ENCODE data around the gene CPO. TPM values are rescaled to one million over a fixed set of nuclear protein-coding genes. Genes with fewer than 3 reads are reported as not detected.
A peak's percentile ranks its signal among the peaks of the same experiment; 100 is the strongest.

CPO gene
- total and polyA plus RNA-seq, 4 experiments from 2014 or later: not detected

DNA sequence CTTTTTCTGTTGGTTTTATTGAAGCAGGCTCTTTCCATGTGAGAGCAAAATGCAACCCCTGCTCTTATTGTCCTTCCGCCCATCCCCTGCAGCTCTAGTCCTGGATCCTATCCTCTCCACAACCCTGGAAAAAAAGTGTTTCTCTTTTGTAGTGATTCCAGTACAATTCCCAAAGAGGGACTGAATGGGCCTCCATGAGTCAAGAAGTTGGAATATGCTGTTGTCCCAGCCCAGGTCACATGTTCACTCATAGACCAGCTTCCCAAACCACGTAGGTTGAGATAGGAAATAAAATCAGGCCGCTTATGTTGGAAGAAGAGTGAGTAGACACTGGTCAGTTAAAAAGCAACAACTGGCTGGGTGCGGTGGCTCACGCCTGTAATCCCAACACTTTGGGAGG is 39.4 kb downstream of the CPO start:
- Histone ChIP-seq H3K27me3 (ENCODE audit: insufficient read depth, low read length) (no peaks in the 10 kb centered on the region), H3K36me3 (ENCODE audit: insufficient read depth, low read length) (no peaks in the 10 kb centered on the region), H3K9me3 (ENCODE audit: control insufficient read depth in 1 of 2, low read length in 2 of 2) (no peaks in the 10 kb centered on the region), H3K4me1 (ENCODE audit: insufficient read depth, low read length) (no peaks in the 10 kb centered on the region), H3K4me3 (ENCODE audit: low read length in 2 of 2) (no peak overlapping the region), H3K27ac (ENCODE audit: low read depth, low read length) (no peak overlapping the region)
- intact Hi-C loops (cut with micrococcal nuclease): no loop called here
- POLR2A ChIA-PET (ENCODE audit: partially characterized antibody): no interaction called here
- H3K9me3 Mint-ChIP-seq: peaks cover 0 to 6% (median 2%) of the 10 kb centered on the region in 8 donors
- peaks cover 4 to 8% of the 10 kb centered on the region in 2 donors for H3K27me3 Mint-ChIP-seq
- CTCF ChIA-PET (ENCODE audit: partially characterized antibody): no interaction called here
- no peak for DNase-seq
- H3K4me3 Mint-ChIP-seq: no peak overlapping the region
- peaks cover 0 to 6% (median 2%) of the 10 kb centered on the region in 4 donors for H3K4me1 Mint-ChIP-seq
- no peaks in the 10 kb centered on the region for H3K36me3 Mint-ChIP-seq
- H3K27ac Mint-ChIP-seq: no peak overlapping the region

DNA sequence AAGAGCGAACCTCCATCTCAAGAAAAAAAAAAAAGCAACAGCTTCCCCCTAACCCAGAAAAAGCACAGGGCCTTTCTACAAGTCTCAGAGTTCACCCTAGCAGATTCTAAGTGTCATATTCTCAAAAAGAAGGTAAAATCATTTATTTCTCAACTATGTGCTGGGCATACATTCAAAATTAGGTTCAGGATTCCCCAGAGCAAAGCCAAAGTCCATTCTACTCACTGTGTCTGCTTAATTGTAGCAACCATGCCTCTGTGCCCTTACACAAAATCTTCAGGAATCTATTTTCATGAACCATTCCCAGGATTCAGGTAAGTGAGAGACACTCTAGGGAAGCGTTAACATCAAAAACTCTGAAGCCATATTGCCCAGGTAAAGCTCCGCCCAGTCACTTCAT is 40.0 kb downstream of the CPO start:
- intact Hi-C loops (cut with micrococcal nuclease): no loop called here
- ChIA-PET CTCF (ENCODE audit: partially characterized antibody) (interaction anchor here (2.9 kb wide), 1 partner anchor 494 kb away, joined by 10 read pairs; no protein-coding TSS in a partner anchor), POLR2A (ENCODE audit: partially characterized antibody) (no interaction called here)
- Mint-ChIP-seq H3K9me3 (peaks cover 0 to 6% (median 2%) of the 10 kb centered on the region in 8 donors), H3K36me3 (no peaks in the 10 kb centered on the region), H3K27ac (no peak overlapping the region), H3K27me3 (peaks cover 4 to 5% of the 10 kb centered on the region in 2 donors), H3K4me1 (peaks cover 0 to 6% (median 2%) of the 10 kb centered on the region in 4 donors), H3K4me3 (no peak overlapping the region)
- Histone ChIP-seq H3K27me3 (ENCODE audit: insufficient read depth, low read length) (no peaks in the 10 kb centered on the region), H3K9me3 (ENCODE audit: control insufficient read depth in 1 of 2, low read length in 2 of 2) (no peaks in the 10 kb centered on the region), H3K4me1 (ENCODE audit: insufficient read depth, low read length) (no peaks in the 10 kb centered on the region), H3K36me3 (ENCODE audit: insufficient read depth, low read length) (no peaks in the 10 kb centered on the region), H3K4me3 (ENCODE audit: low read length in 2 of 2) (no peak overlapping the region), H3K27ac (ENCODE audit: low read depth, low read length) (no peak overlapping the region)
- DNase-seq: no peak

DNA sequence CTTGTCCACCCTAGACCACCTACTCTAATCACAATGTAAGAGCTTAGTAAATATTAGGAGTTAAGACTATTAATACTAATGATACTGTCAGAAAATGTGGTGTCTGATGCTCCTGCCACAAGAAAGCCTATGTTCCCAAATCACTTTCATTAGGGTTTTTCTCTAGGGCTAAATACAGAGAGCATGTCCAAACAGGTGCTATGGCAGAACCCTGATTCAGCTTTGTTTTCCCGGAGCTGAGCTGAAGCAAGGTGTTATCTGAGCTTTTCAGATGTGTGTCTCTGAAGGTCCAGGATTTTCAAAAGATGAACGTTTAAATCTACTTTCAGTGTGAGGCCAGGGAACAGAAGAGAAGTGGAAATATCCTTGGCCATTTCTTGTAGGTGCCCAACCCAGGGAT is 40.6 kb downstream of the CPO start:
- Mint-ChIP-seq H3K27me3 (peaks cover 4 to 5% of the 10 kb centered on the region in 2 donors), H3K36me3 (no peaks in the 10 kb centered on the region), H3K4me1 (peaks cover 0 to 6% (median 2%) of the 10 kb centered on the region in 4 donors), H3K4me3 (no peak overlapping the region), H3K27ac (no peak overlapping the region), H3K9me3 (peaks cover 0 to 6% (median 2%) of the 10 kb centered on the region in 8 donors)
- POLR2A ChIA-PET (ENCODE audit: partially characterized antibody): no interaction called here
- no peaks in the 10 kb centered on the region for H3K36me3 ChIP-seq (ENCODE audit: insufficient read depth, low read length)
- no peaks in the 10 kb centered on the region for H3K9me3 ChIP-seq (ENCODE audit: control insufficient read depth in 1 of 2, low read length in 2 of 2)
- H3K4me3 ChIP-seq (ENCODE audit: low read length in 2 of 2): no peak overlapping the region
- CTCF ChIA-PET (ENCODE audit: partially characterized antibody): interaction anchor here (1.1 to 2.9 kb wide), 2 partner anchors 11 to 493 kb away, joined by 3 to 10 read pairs; no protein-coding TSS in a partner anchor
- no peaks in the 10 kb centered on the region for H3K4me1 ChIP-seq (ENCODE audit: insufficient read depth, low read length)
- DNase-seq: no peak
- intact Hi-C loops (cut with micrococcal nuclease): loop anchor here (10.0 kb wide), 2 partner anchors 355 to 1095 kb away; no protein-coding TSS in a partner anchor
- H3K27ac ChIP-seq (ENCODE audit: low read depth, low read length): no peak overlapping the region
- H3K27me3 ChIP-seq (ENCODE audit: insufficient read depth, low read length): no peaks in the 10 kb centered on the region

DNA sequence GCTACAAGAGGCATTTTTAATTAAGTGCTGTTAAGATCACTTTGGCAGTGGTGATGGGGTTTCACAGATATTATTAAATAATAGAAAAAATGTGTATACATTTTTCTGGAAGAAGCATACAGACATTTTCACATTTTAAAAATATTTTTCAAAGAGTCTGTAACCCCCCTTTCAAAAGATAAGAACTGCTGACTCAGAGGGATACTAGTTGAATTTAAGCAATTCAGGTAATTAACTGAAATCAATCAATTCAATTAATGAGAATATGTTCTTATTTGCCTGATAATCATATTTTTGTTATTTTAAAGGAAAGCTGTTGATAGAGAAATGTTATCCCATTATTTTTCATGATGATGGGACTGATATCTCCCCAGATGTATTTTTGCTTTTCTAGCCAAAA is 41.1 kb downstream of the CPO start:
- POLR2A ChIA-PET (ENCODE audit: partially characterized antibody): no interaction called here
- intact Hi-C loops (cut with micrococcal nuclease): loop anchor here (10.0 kb wide), 2 partner anchors 354 to 1094 kb away; no protein-coding TSS in a partner anchor
- Mint-ChIP-seq H3K4me3 (no peak overlapping the region), H3K9me3 (peaks cover 0 to 4% (median 1%) of the 10 kb centered on the region in 8 donors), H3K27me3 (peaks cover 3 to 5% of the 10 kb centered on the region in 2 donors), H3K27ac (no peak overlapping the region), H3K36me3 (no peaks in the 10 kb centered on the region), H3K4me1 (peaks cover 0 to 6% (median 2%) of the 10 kb centered on the region in 4 donors)
- Histone ChIP-seq H3K27ac (ENCODE audit: low read depth, low read length) (no peak overlapping the region), H3K9me3 (ENCODE audit: control insufficient read depth in 1 of 2, low read length in 2 of 2) (no peaks in the 10 kb centered on the region), H3K4me1 (ENCODE audit: insufficient read depth, low read length) (no peaks in the 10 kb centered on the region), H3K36me3 (ENCODE audit: insufficient read depth, low read length) (no peaks in the 10 kb centered on the region), H3K27me3 (ENCODE audit: insufficient read depth, low read length) (no peaks in the 10 kb centered on the region), H3K4me3 (ENCODE audit: low read length in 2 of 2) (no peak overlapping the region)
- DNase-seq: no peak
- CTCF ChIA-PET (ENCODE audit: partially characterized antibody): interaction anchor here (1.1 to 2.9 kb wide), 2 partner anchors 11 to 493 kb away, joined by 3 to 10 read pairs; no protein-coding TSS in a partner anchor

DNA sequence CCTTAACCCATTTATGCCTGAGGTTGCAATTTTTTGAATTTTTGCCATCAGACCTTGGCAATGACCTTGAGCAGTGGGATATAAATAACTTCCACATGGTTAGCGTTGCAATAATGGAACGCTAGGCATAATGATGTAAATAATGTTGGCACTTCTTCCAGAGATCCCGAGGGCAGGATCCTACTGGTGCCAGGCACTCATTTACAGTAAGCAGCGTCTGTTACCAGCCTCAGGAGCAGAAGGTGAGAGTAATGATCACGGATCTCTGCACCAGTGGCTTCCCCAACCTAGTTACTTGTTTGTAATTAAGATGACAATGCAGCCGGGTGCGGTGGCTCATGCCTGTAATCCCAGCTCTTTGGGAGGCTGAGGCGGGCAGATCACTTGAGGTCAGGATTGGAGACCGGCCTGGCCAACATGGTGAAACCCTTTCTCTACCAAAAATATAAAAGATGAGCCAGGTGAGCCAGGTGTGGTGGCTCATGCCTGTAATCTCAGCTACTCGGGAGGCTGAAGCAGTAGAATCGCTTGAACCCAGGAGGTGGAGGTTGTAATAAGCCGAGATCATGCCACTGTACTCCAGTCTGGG is 41.9 kb downstream of the CPO start:
- no peak overlapping the region for H3K4me3 Mint-ChIP-seq
- CTCF ChIA-PET (ENCODE audit: partially characterized antibody): interaction anchor here (1.1 to 2.9 kb wide), 2 partner anchors 65 to 492 kb away, joined by 3 to 10 read pairs; no protein-coding TSS in a partner anchor
- Histone ChIP-seq H3K27me3 (ENCODE audit: insufficient read depth, low read length) (no peaks in the 10 kb centered on the region), H3K9me3 (ENCODE audit: control insufficient read depth in 1 of 2, low read length in 2 of 2) (no peaks in the 10 kb centered on the region), H3K36me3 (ENCODE audit: insufficient read depth, low read length) (no peaks in the 10 kb centered on the region), H3K4me1 (ENCODE audit: insufficient read depth, low read length) (no peaks in the 10 kb centered on the region), H3K4me3 (ENCODE audit: low read length in 2 of 2) (no peak overlapping the region), H3K27ac (ENCODE audit: low read depth, low read length) (no peak overlapping the region)
- POLR2A ChIA-PET (ENCODE audit: partially characterized antibody): no interaction called here
- no peak for DNase-seq
- intact Hi-C loops (cut with micrococcal nuclease): loop anchor here (1.0 to 10.0 kb wide), 3 partner anchors 354 to 1094 kb away; no protein-coding TSS in a partner anchor
- no peaks in the 10 kb centered on the region for H3K36me3 Mint-ChIP-seq
- H3K27me3 Mint-ChIP-seq: peaks cover 0 to 4% of the 10 kb centered on the region in 2 donors
- H3K4me1 Mint-ChIP-seq: peaks cover 0 to 6% (median 2%) of the 10 kb centered on the region in 4 donors
- H3K9me3 Mint-ChIP-seq: peaks cover 0 to 2% (median 0%) of the 10 kb centered on the region in 8 donors
- H3K27ac Mint-ChIP-seq: peak overlapping the region in 1 of 7 donors; percentile 33

DNA sequence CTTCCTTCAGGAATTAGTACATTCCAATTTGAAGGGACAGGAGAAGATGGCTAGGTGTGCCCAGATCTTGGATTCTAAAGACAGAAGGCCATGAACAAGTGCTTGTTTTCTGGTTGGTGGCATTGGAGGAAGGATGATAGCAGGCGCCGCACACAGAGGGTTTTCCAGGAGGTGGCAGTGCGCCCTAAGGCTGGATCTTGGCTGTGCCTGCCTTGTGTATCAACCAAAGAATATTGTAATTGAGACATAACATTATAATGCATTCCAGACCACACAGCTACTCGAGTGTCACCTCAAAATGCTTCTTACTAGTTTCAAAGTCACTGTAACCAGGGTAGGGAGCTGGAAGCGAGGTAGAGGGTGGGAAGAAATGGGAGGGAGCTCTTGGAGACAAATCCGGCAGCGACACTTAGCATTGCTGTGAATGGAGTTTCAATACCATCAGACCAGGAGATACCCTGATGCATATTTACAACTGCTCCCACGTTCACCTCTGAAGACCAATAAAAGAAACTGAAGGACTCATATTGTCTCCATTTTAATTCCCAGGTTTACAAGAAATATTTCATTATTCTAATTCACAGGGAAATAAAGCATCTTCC is 42.5 kb downstream of the CPO start:
- Mint-ChIP-seq H3K27ac (no peak overlapping the region), H3K36me3 (no peaks in the 10 kb centered on the region), H3K4me1 (peaks cover 0 to 6% (median 2%) of the 10 kb centered on the region in 4 donors), H3K9me3 (peaks cover 0 to 2% (median 0%) of the 10 kb centered on the region in 8 donors), H3K27me3 (peaks cover 0 to 2% of the 10 kb centered on the region in 2 donors), H3K4me3 (no peak overlapping the region)
- peak; percentile 33 to 49 (median 39) for DNase-seq
- no peaks in the 10 kb centered on the region for H3K27me3 ChIP-seq (ENCODE audit: insufficient read depth, low read length)
- no peaks in the 10 kb centered on the region for H3K36me3 ChIP-seq (ENCODE audit: insufficient read depth, low read length)
- H3K9me3 ChIP-seq (ENCODE audit: control insufficient read depth in 1 of 2, low read length in 2 of 2): no peaks in the 10 kb centered on the region
- ChIA-PET POLR2A (ENCODE audit: partially characterized antibody) (no interaction called here), CTCF (ENCODE audit: partially characterized antibody) (interaction anchor here (1.1 to 2.9 kb wide), 2 partner anchors 65 to 492 kb away, joined by 3 to 10 read pairs; no protein-coding TSS in a partner anchor)
- intact Hi-C loops (cut with micrococcal nuclease): loop anchor here (1.0 to 10.0 kb wide), 3 partner anchors 353 to 1093 kb away; no protein-coding TSS in a partner anchor
- H3K27ac ChIP-seq (ENCODE audit: low read depth, low read length): no peak overlapping the region
- H3K4me1 ChIP-seq (ENCODE audit: insufficient read depth, low read length): no peaks in the 10 kb centered on the region
- no peak overlapping the region for H3K4me3 ChIP-seq (ENCODE audit: low read length in 2 of 2)

DNA sequence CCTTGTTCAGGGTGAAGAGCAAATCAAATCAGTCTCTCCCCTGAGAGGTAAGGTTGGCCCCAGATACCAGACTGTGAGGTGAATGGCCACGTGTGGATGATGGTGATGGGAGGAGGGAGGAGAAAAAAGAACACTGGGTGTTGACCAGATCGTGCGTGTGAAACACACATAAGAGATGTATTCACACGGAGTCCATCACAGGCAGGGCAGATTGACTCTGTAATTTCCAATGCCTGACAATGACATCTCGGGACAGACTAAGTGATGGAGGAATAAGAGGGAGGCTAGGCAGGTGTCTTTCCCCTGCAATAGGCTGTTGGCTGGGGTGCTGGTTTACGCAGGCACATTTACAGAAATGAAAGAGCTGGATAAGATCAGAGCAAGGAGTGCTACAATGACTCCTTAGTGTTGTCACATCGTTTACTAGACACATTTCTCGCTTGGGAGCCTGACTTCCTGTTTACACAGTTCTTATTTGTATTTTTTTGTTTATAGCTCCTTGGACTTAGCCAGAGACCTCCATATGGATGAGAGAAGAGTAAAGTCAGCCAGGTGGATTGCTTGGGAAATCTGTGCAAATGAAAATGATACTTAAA is 43.1 kb downstream of the CPO start:
- intact Hi-C loops (cut with micrococcal nuclease): loop anchor here (10.0 kb wide), 2 partner anchors 352 to 1092 kb away; no protein-coding TSS in a partner anchor
- H3K27ac Mint-ChIP-seq: peak overlapping the region in 1 of 7 donors; percentile 7
- Histone ChIP-seq H3K4me3 (ENCODE audit: low read length in 2 of 2) (no peak overlapping the region), H3K9me3 (ENCODE audit: control insufficient read depth in 1 of 2, low read length in 2 of 2) (no peaks in the 10 kb centered on the region), H3K36me3 (ENCODE audit: insufficient read depth, low read length) (no peaks in the 10 kb centered on the region), H3K27me3 (ENCODE audit: insufficient read depth, low read length) (no peaks in the 10 kb centered on the region), H3K4me1 (ENCODE audit: insufficient read depth, low read length) (no peaks in the 10 kb centered on the region), H3K27ac (ENCODE audit: low read depth, low read length) (no peak overlapping the region)
- ChIA-PET POLR2A (ENCODE audit: partially characterized antibody) (no interaction called here), CTCF (ENCODE audit: partially characterized antibody) (interaction anchor here (1.1 to 2.9 kb wide), 2 partner anchors 64 to 491 kb away, joined by 3 to 10 read pairs; no protein-coding TSS in a partner anchor)
- H3K9me3 Mint-ChIP-seq: peaks cover 0 to 2% (median 0%) of the 10 kb centered on the region in 8 donors
- peaks cover 0 to 2% of the 10 kb centered on the region in 2 donors for H3K27me3 Mint-ChIP-seq
- no peak for DNase-seq
- no peak overlapping the region for H3K4me3 Mint-ChIP-seq
- peaks cover 0 to 6% (median 2%) of the 10 kb centered on the region in 4 donors for H3K4me1 Mint-ChIP-seq
- H3K36me3 Mint-ChIP-seq: no peaks in the 10 kb centered on the region

Data from CD4-positive, alpha-beta memory T cell (primary cell).